ENCODE results near the gene TADA1.

GRCh38 chr1:166907051-166907450 lies 31.0 kb upstream of the TADA1 start:
- TF ChIP-seq CTCF (conservative IDR thresholded peaks at IDR 0.05 in 1 of 2, IDR thresholded peaks at IDR 0.05 in 1 of 2; ENCODE audit: low read depth in 1 of 2, low read length in 2 of 2), result no peak
- no peak for TF ChIP-seq EZH2 (IDR thresholded peaks at IDR 0.05; ENCODE audit: low read length, missing control alignments)

Measured in fibroblast of lung (primary cell).